Measurements from ENCODE around the gene SURF1. TPM values are rescaled to one million over a fixed set of nuclear protein-coding genes. Genes with fewer than 3 reads are reported as not detected.

Gene SURF1
- total and polyA plus RNA-seq, 10 of the 15 experiments (the other 5 are each of a cell fraction or from before 2014, with no cell fraction given) = 17.9 to 46.4 (median 29.6) TPM

DNA sequence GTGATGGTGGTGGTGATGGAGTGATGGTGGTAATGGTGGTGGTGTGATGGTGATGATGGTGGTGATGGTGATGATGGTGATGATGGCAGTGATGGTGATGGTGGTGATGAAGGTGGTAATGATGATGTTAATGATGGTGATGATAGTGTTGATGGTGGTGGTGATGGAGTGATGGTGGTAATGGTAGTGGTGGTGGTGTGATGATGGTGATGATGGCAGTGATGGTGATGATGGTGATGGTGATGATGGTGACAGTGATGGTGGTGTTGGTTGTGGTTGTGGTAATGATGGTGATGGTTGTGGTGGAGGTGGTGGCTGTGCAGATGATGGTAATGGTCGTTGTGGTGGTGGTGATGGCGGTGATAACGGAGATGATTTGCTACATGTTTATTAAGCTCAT lies 27.2 kb upstream of the SURF1 start:
- Histone ChIP-seq H3K36me3 (ENCODE audit: control insufficient read depth in 2 of 2, insufficient read depth in 2 of 2, low read length in 1 of 2) (no peaks in the 10 kb centered on the region), H3K27ac (ENCODE audit: control insufficient read depth, insufficient read depth) (no peak overlapping the region), H3K4me3 (no peak overlapping the region), H3K4me1 (ENCODE audit: control insufficient read depth, insufficient read depth, low read length) (no peaks in the 10 kb centered on the region), H3K9me3 (replicated peaks; ENCODE audit: control insufficient read depth, insufficient read depth, low read length) (no peaks in the 10 kb centered on the region), H3K4me2 (ENCODE audit: control insufficient read depth, insufficient read depth) (no peak overlapping the region), H4K20me1 (ENCODE audit: control insufficient read depth, insufficient read depth) (no peaks in the 10 kb centered on the region), H3K79me2 (ENCODE audit: control insufficient read depth, insufficient read depth, low read length) (no peaks in the 10 kb centered on the region), H3K9ac (ENCODE audit: control insufficient read depth, insufficient read depth, low read length) (no peak overlapping the region), H3K27me3 (replicated peaks in 1 of 2; ENCODE audit: control insufficient read depth in 2 of 2, insufficient read depth in 2 of 2, low read length in 1 of 2) (no peaks in the 10 kb centered on the region), H2AFZ (ENCODE audit: control insufficient read depth, low read depth, low read length) (no peak overlapping the region)
- DNase-seq (ENCODE audit: low read depth, low spot score) (no peak), FAIRE-seq (no peak), ATAC-seq (no peak)
- intact Hi-C loops (cut with micrococcal nuclease; ENCODE audit: unreplicated experiment) (no loop called here), in situ Hi-C loops (cut with MboI) (no loop called here)
- WGBS (ENCODE audit: insufficient coverage, insufficient replicate concordance, low lambda C conversion rate, missing lambda C conversion rate) = 67% methylated on average over 3 of the region's 3 CpGs
- ChIA-PET POLR2A (interaction anchor here (0.6 kb wide), 1 partner anchor 642 kb away, joined by 11 read pairs; the partner anchor contains the start of gene BRD3OS), SMC1A (ENCODE audit: uncharacterized antibody, unreplicated experiment) (no interaction called here), CTCF (no interaction called here), RAD21 (ENCODE audit: unreplicated experiment) (no interaction called here)
- no TSS peak for BruUV-seq (replicated peaks)
- TF ChIP-seq FOXK2 (IDR thresholded peaks at IDR 0.05) (no peak), ZSCAN29 (IDR thresholded peaks at IDR 0.05) (no peak), TCF3 (IDR thresholded peaks at IDR 0.05; ENCODE audit: borderline replicate concordance, insufficient read depth, low read depth, low read length) (no peak), ZNF207 (IDR thresholded peaks at IDR 0.05; ENCODE audit: borderline replicate concordance) (no peak), CREM (IDR thresholded peaks at IDR 0.05; ENCODE audit: low read depth) (no peak), IKZF2 (IDR thresholded peaks at IDR 0.05) (no peak), MTA2 (IDR thresholded peaks at IDR 0.05; ENCODE audit: low read depth) (no peak), RB1 (IDR thresholded peaks at IDR 0.05; ENCODE audit: borderline replicate concordance) (no peak), MEF2B (IDR thresholded peaks at IDR 0.05; ENCODE audit: partially characterized antibody, poor library complexity, severe bottlenecking) (no peak)
- TF ChIP-seq, protein P1, sequence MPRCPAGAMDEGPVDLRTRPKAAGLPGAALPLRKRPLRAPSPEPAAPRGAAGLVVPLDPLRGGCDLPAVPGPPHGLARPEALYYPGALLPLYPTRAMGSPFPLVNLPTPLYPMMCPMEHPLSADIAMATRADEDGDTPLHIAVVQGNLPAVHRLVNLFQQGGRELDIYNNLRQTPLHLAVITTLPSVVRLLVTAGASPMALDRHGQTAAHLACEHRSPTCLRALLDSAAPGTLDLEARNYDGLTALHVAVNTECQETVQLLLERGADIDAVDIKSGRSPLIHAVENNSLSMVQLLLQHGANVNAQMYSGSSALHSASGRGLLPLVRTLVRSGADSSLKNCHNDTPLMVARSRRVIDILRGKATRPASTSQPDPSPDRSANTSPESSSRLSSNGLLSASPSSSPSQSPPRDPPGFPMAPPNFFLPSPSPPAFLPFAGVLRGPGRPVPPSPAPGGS (IDR thresholded peaks at IDR 0.05; ENCODE audit: borderline replicate concordance, insufficient read depth, low read depth, low read length, poor library complexity, severe bottlenecking) = no peak
- TF ChIP-seq, protein P2, sequence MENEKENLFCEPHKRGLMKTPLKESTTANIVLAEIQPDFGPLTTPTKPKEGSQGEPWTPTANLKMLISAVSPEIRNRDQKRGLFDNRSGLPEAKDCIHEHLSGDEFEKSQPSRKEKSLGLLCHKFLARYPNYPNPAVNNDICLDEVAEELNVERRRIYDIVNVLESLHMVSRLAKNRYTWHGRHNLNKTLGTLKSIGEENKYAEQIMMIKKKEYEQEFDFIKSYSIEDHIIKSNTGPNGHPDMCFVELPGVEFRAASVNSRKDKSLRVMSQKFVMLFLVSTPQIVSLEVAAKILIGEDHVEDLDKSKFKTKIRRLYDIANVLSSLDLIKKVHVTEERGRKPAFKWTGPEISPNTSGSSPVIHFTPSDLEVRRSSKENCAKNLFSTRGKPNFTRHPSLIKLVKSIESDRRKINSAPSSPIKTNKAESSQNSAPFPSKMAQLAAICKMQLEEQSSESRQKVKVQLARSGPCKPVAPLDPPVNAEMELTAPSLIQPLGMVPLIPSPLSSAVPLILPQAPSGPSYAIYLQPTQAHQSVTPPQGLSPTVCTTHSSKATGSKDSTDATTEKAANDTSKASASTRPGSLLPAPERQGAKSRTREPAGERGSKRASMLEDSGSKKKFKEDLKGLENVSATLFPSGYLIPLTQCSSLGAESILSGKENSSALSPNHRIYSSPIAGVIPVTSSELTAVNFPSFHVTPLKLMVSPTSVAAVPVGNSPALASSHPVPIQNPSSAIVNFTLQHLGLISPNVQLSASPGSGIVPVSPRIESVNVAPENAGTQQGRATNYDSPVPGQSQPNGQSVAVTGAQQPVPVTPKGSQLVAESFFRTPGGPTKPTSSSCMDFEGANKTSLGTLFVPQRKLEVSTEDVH (IDR thresholded peaks at IDR 0.05; ENCODE audit: low read depth, partially characterized antibody) = no peak
- TF ChIP-seq, protein P3, sequence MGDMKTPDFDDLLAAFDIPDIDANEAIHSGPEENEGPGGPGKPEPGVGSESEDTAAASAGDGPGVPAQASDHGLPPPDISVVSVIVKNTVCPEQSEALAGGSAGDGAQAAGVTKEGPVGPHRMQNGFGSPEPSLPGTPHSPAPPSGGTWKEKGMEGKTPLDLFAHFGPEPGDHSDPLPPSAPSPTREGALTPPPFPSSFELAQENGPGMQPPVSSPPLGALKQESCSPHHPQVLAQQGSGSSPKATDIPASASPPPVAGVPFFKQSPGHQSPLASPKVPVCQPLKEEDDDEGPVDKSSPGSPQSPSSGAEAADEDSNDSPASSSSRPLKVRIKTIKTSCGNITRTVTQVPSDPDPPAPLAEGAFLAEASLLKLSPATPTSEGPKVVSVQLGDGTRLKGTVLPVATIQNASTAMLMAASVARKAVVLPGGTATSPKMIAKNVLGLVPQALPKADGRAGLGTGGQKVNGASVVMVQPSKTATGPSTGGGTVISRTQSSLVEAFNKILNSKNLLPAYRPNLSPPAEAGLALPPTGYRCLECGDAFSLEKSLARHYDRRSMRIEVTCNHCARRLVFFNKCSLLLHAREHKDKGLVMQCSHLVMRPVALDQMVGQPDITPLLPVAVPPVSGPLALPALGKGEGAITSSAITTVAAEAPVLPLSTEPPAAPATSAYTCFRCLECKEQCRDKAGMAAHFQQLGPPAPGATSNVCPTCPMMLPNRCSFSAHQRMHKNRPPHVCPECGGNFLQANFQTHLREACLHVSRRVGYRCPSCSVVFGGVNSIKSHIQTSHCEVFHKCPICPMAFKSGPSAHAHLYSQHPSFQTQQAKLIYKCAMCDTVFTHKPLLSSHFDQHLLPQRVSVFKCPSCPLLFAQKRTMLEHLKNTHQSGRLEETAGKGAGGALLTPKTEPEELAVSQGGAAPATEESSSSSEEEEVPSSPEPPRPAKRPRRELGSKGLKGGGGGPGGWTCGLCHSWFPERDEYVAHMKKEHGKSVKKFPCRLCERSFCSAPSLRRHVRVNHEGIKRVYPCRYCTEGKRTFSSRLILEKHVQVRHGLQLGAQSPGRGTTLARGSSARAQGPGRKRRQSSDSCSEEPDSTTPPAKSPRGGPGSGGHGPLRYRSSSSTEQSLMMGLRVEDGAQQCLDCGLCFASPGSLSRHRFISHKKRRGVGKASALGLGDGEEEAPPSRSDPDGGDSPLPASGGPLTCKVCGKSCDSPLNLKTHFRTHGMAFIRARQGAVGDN (IDR thresholded peaks at IDR 0.05) = no peak
- TF ChIP-seq, protein P4, sequence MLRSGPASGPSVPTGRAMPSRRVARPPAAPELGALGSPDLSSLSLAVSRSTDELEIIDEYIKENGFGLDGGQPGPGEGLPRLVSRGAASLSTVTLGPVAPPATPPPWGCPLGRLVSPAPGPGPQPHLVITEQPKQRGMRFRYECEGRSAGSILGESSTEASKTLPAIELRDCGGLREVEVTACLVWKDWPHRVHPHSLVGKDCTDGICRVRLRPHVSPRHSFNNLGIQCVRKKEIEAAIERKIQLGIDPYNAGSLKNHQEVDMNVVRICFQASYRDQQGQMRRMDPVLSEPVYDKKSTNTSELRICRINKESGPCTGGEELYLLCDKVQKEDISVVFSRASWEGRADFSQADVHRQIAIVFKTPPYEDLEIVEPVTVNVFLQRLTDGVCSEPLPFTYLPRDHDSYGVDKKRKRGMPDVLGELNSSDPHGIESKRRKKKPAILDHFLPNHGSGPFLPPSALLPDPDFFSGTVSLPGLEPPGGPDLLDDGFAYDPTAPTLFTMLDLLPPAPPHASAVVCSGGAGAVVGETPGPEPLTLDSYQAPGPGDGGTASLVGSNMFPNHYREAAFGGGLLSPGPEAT (IDR thresholded peaks at IDR 0.05; ENCODE audit: low read depth) = no peak
- TF ChIP-seq, protein P5, sequence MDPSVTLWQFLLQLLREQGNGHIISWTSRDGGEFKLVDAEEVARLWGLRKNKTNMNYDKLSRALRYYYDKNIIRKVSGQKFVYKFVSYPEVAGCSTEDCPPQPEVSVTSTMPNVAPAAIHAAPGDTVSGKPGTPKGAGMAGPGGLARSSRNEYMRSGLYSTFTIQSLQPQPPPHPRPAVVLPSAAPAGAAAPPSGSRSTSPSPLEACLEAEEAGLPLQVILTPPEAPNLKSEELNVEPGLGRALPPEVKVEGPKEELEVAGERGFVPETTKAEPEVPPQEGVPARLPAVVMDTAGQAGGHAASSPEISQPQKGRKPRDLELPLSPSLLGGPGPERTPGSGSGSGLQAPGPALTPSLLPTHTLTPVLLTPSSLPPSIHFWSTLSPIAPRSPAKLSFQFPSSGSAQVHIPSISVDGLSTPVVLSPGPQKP (IDR thresholded peaks at IDR 0.05; ENCODE audit: low read depth, low read length) = no peak
